KMS-11 (cell line): Measurements from ENCODE around the gene RASSF8.

Source experiments
- H2AFZ ChIP-seq: fragments of 200-600 bp; sonication (generic); 2 replicates; pipeline ENCODE4 v1.6.1; 2016; ENCODE audit warnings: antibody characterized with exemption, mixed run types, low read depth
- H3K27ac ChIP-seq: fragments of 200-600 bp; sonication (generic); 2 replicates; pipeline ENCODE4 v1.6.1; 2016; ENCODE audit warnings: mild to moderate bottlenecking, mixed run types
- H3K27me3 ChIP-seq: fragments of 200-600 bp; sonication (generic); 2 replicates; pipeline ENCODE4 v1.6.1; 2017; ENCODE audit warnings: mild to moderate bottlenecking, low read depth, mixed run types, moderate library complexity; ENCODE audit not compliant: insufficient read depth
- H3K36me3 ChIP-seq: fragments of 200-600 bp; sonication (generic); 2 replicates; pipeline ENCODE4 v1.6.1; 2017; ENCODE audit warnings: mild to moderate bottlenecking, mixed run types; ENCODE audit not compliant: insufficient read depth
- H3K4me1 ChIP-seq: fragments of 200-600 bp; sonication (generic); 2 replicates; pipeline ENCODE4 v1.6.1; 2016; ENCODE audit warnings: mild to moderate bottlenecking, low read depth, mixed run types; ENCODE audit not compliant: poor library complexity, severe bottlenecking
- H3K4me2 ChIP-seq: fragments of 200-600 bp; sonication (generic); 2 replicates; pipeline ENCODE4 v1.7.0; 2016; ENCODE audit warnings: mild to moderate bottlenecking, mixed run types
- H3K4me3 ChIP-seq: fragments of 200-600 bp; sonication (generic); IDR thresholded peaks from 2 replicates; pipeline ENCODE4 v1.6.1; 2017; ENCODE audit warnings: low read depth, low read length, mixed read lengths; ENCODE audit not compliant: insufficient read depth
- H3K79me2 ChIP-seq: fragments of 200-600 bp; sonication (generic); 2 replicates; pipeline ENCODE4 v1.6.1; 2016; ENCODE audit warnings: low read depth, mixed run types; ENCODE audit not compliant: insufficient read depth
- H3K9ac ChIP-seq: fragments of 200-600 bp; sonication (generic); 2 replicates; pipeline ENCODE4 v1.6.1; 2016; ENCODE audit warnings: mild to moderate bottlenecking, mixed run types
- H4K20me1 ChIP-seq: fragments of 200-600 bp; sonication (generic); 2 replicates; pipeline ENCODE4 v1.6.1; 2016; ENCODE audit warnings: mild to moderate bottlenecking, mixed run types; ENCODE audit not compliant: insufficient read depth
- TF ChIP-seq, protein P1 (sequence below): fragments of 200-600 bp; sonication (generic); conservative IDR thresholded peaks from 2 replicates; pipeline ENCODE4 v1.6.1; 2017; ENCODE audit warnings: low read depth, mild to moderate bottlenecking, antibody characterized with exemption, low read length, moderate library complexity, mixed read lengths

RASSF8 gene

DNA sequence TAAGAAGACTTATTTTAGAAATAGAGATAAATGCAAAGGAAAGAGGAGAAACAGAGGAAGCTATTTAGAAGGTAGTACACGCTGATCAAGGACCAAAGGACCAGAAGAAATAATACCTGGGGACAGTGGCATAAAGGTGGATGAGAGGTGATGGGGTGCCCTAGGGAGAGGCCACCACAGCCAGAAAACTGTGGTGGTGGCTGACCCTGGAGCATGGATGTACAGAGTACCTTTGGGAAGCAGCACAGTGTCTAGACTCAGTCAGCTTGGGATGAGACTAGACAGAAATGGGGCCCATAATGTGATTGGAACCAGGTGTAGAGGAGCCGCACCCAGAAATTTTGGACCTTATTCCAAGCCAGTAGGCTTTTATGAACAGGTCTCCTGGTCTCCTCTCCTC, 17.2 kb downstream of the RASSF8 start:
- H3K9ac ChIP-seq = no peak overlapping the region
- no peak overlapping the region for H2AFZ ChIP-seq
- no peak overlapping the region for H3K4me2 ChIP-seq
- H3K36me3 ChIP-seq = no peaks in the 10 kb centered on the region
- H4K20me1 ChIP-seq = no peaks in the 10 kb centered on the region
- H3K4me3 ChIP-seq = no peak overlapping the region
- TF ChIP-seq, protein P1, sequence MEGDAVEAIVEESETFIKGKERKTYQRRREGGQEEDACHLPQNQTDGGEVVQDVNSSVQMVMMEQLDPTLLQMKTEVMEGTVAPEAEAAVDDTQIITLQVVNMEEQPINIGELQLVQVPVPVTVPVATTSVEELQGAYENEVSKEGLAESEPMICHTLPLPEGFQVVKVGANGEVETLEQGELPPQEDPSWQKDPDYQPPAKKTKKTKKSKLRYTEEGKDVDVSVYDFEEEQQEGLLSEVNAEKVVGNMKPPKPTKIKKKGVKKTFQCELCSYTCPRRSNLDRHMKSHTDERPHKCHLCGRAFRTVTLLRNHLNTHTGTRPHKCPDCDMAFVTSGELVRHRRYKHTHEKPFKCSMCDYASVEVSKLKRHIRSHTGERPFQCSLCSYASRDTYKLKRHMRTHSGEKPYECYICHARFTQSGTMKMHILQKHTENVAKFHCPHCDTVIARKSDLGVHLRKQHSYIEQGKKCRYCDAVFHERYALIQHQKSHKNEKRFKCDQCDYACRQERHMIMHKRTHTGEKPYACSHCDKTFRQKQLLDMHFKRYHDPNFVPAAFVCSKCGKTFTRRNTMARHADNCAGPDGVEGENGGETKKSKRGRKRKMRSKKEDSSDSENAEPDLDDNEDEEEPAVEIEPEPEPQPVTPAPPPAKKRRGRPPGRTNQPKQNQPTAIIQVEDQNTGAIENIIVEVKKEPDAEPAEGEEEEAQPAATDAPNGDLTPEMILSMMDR = no peak
- H3K27me3 ChIP-seq = no peaks in the 10 kb centered on the region
- H3K4me1 ChIP-seq = no peaks in the 10 kb centered on the region
- no peak overlapping the region for H3K27ac ChIP-seq
- H3K79me2 ChIP-seq = no peaks in the 10 kb centered on the region

DNA sequence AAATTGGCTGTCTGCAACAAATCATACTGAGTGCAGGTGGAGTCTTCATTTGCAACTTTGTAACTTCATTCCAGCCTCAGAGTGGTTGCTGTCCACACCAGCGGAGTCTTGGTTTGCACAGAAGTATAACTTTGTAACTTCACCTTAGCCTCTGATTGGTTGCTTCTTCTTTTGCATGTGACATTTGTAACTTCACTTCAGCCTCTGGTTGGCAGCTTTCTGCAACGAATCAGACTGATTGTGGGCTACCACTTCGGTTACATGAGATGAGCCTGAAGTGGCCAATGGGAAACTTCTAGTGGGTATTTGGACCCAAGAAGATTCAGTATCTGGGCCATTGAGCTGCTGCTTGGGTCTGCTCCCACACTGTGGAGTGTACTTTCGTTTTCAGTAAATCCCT, 17.8 kb downstream of the RASSF8 start:
- Histone ChIP-seq H3K27ac (no peak overlapping the region), H4K20me1 (no peaks in the 10 kb centered on the region), H3K4me1 (no peaks in the 10 kb centered on the region), H3K4me3 (no peak overlapping the region), H3K9ac (no peak overlapping the region), H2AFZ (no peak overlapping the region), H3K4me2 (no peak overlapping the region), H3K27me3 (no peaks in the 10 kb centered on the region), H3K36me3 (no peaks in the 10 kb centered on the region), H3K79me2 (no peaks in the 10 kb centered on the region)
- TF ChIP-seq, protein P1 = no peak

DNA sequence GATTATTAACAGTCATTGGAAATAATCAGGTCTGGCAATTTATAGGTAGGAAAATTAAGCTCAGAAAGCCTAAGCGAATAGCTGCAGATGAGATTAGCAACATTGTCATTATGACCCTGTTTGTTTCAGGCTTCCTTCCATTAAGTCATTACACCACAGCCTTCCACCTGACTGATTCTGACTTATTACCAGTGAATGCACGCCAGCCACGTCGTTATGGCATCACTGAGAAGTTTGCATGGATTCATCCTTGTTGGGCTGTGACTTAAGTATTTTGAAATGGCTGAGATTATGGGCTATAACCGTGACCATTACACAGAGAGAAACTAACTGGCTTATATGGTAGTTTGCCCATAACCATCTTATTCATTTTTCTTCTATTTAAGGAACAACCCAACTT, 18.6 kb downstream of the RASSF8 start:
- H3K4me1 ChIP-seq = peaks cover 2% of the 10 kb centered on the region
- no peak overlapping the region for H3K27ac ChIP-seq
- H3K9ac ChIP-seq = no peak overlapping the region
- no peaks in the 10 kb centered on the region for H3K27me3 ChIP-seq
- no peak overlapping the region for H2AFZ ChIP-seq
- no peaks in the 10 kb centered on the region for H3K36me3 ChIP-seq
- H3K4me3 ChIP-seq = no peak overlapping the region
- TF ChIP-seq, protein P1 = no peak
- no peaks in the 10 kb centered on the region for H3K79me2 ChIP-seq
- H4K20me1 ChIP-seq = no peaks in the 10 kb centered on the region
- H3K4me2 ChIP-seq = no peak overlapping the region

DNA sequence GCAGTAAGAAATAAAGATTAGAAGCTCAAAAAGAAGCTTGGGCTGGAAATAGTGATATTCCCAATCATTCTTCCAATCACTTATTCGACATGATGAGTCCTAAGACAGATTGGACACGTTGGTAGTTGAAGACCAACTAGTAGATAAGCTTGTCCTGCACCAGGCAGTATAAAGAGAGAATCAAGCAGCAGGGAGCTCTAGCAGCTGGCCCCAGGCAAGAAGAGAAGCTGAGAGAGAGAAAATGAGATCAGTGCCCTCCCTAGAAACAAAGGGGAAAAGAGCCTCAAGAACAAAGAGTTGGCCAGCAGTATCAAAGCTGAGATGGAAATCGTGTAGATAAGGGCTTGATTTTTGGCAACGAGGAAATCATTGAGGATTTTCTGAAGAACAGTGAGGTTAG, 20.6 kb downstream of the RASSF8 start:
- H4K20me1 ChIP-seq = no peaks in the 10 kb centered on the region
- no peaks in the 10 kb centered on the region for H3K79me2 ChIP-seq
- TF ChIP-seq, protein P1 = no peak

DNA sequence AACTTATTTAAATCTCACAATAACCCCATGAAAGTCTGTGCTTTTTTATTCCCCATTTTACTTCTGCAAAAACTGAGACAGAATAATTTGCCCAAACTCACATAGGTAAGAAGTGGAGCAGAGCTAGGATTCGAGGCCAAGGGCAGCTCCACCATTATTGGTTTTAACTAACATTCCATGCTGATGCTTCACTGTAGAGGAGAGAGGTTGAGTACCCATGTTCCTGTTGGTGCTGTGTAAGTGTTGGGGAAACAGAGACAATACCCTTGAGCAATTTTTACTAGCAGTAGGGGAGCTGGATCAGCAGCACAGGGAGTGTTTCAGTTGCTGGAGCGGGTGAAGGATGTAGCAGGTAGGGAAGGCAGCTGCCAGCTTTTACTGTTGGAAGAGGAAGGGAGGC, 21.1 kb downstream of the RASSF8 start:
- H3K4me1 ChIP-seq = peaks cover 18% of the 10 kb centered on the region
- no peak overlapping the region for H3K4me2 ChIP-seq
- H2AFZ ChIP-seq = no peak overlapping the region
- H3K36me3 ChIP-seq = no peaks in the 10 kb centered on the region
- no peak overlapping the region for H3K4me3 ChIP-seq
- no peaks in the 10 kb centered on the region for H3K79me2 ChIP-seq
- H3K27ac ChIP-seq = no peak overlapping the region
- H3K27me3 ChIP-seq = no peaks in the 10 kb centered on the region
- no peaks in the 10 kb centered on the region for H4K20me1 ChIP-seq
- no peak overlapping the region for H3K9ac ChIP-seq
- TF ChIP-seq, protein P1 = no peak

More for the DNA sequence above, 20.6 kb downstream of the RASSF8 start:
- Histone ChIP-seq H3K4me1 (peaks cover 18% of the 10 kb centered on the region), H2AFZ (no peak overlapping the region), H3K4me3 (no peak overlapping the region), H3K27me3 (no peaks in the 10 kb centered on the region), H3K9ac (no peak overlapping the region), H3K36me3 (no peaks in the 10 kb centered on the region), H3K27ac (no peak overlapping the region), H3K4me2 (no peak overlapping the region)
